GM23338 (cell line): ENCODE data around the gene DDX24. TPM values are rescaled to one million over a fixed set of nuclear protein-coding genes. Genes with fewer than 3 reads are reported as not detected.

Experiments used
- ATAC-seq: fragments of 200-7000 bp; cut with Tn5 transposase; 3 replicates; pipeline ENCODE4 v1.9.1; 2020
- DNase-seq: peaks from one replicate; pipeline ENCODE4 v3.0.0-alpha.2; 2015; ENCODE audit warnings: low spot score
- H2AFZ ChIP-seq: fragments of 200-600 bp; sonication (generic); 2 replicates; pipeline ENCODE4 v1.8.0; 2016; ENCODE audit warnings: antibody characterized with exemption, mild to moderate bottlenecking, moderate library complexity
- H3F3A ChIP-seq: fragments of 200-600 bp; sonication (generic); replicated peaks from 2 replicates; pipeline ENCODE4 v1.8.0; 2017; ENCODE audit warnings: antibody characterized with exemption, mixed run types, low read depth
- H3K27ac ChIP-seq: fragments of 200-600 bp; sonication (generic); 2 replicates; pipeline ENCODE4 v1.6.1; 2016; ENCODE audit warnings: low read depth
- H3K27me3 ChIP-seq: fragments of 200-600 bp; sonication (generic); 2 replicates; pipeline ENCODE4 v1.8.0; 2016; ENCODE audit warnings: mild to moderate bottlenecking, mixed run types, moderate library complexity; ENCODE audit not compliant: insufficient read depth
- H3K36me3 ChIP-seq: fragments of 200-600 bp; sonication (generic); 2 replicates; pipeline ENCODE4 v1.8.0; 2016; ENCODE audit warnings: mild to moderate bottlenecking; ENCODE audit not compliant: insufficient read depth
- H3K4me1 ChIP-seq: fragments of 200-600 bp; sonication (generic); 2 replicates; pipeline ENCODE4 v1.8.0; 2016; ENCODE audit warnings: mild to moderate bottlenecking, moderate library complexity; ENCODE audit not compliant: insufficient read depth
- H3K4me2 ChIP-seq: fragments of 200-600 bp; sonication (generic); 2 replicates; pipeline ENCODE4 v1.7.1; 2017; ENCODE audit warnings: mixed run types
- H3K4me3 ChIP-seq: fragments of 200-600 bp; sonication (generic); 2 replicates; pipeline ENCODE4 v1.6.1; 2016; ENCODE audit warnings: mixed run types
- H3K79me2 ChIP-seq: fragments of 200-600 bp; sonication (generic); replicated peaks from 2 replicates; pipeline ENCODE4 v1.8.0; 2017; ENCODE audit warnings: mild to moderate bottlenecking; ENCODE audit not compliant: insufficient read depth
- H3K9me2 ChIP-seq: fragments of 200-600 bp; sonication (generic); 2 replicates; pipeline ENCODE4 v1.8.0; 2017; ENCODE audit not compliant: insufficient read depth
- H4K20me1 ChIP-seq: fragments of 200-600 bp; sonication (generic); replicated peaks from 2 replicates; pipeline ENCODE4 v1.8.0; 2017; ENCODE audit warnings: mild to moderate bottlenecking; ENCODE audit not compliant: insufficient read depth
- H3K27ac Mint-ChIP-seq: 2 replicates; pipeline ENCODE4 v1.8.0; 2020; ENCODE audit warnings: inconsistent platforms, mild to moderate bottlenecking, moderate library complexity, mixed read lengths
- H3K27me3 Mint-ChIP-seq: 3 replicates; pipeline ENCODE4 v1.8.0; 2022; ENCODE audit warnings: low read depth, mild to moderate bottlenecking, moderate library complexity, mixed read lengths, inconsistent platforms; ENCODE audit not compliant: insufficient read depth, poor library complexity
- H3K36me3 Mint-ChIP-seq: 3 replicates; pipeline ENCODE4 v1.8.0; 2021; ENCODE audit warnings: low read depth, mild to moderate bottlenecking, inconsistent platforms, moderate library complexity, mixed read lengths
- H3K4me1 Mint-ChIP-seq: 3 replicates; pipeline ENCODE4 v1.8.0; 2020; ENCODE audit warnings: mild to moderate bottlenecking, inconsistent platforms, mixed read lengths
- H3K4me3 Mint-ChIP-seq: 3 replicates; pipeline ENCODE4 v1.8.0; 2021; ENCODE audit warnings: moderate library complexity, mild to moderate bottlenecking, inconsistent platforms, mixed read lengths
- H3K9me3 Mint-ChIP-seq: 3 replicates; pipeline ENCODE4 v1.8.0; 2020; ENCODE audit warnings: moderate library complexity, mild to moderate bottlenecking, inconsistent platforms, mixed read lengths
- CTCF ChIP-seq, 2 experiments: fragments of 200-600 bp in 1 of 2; sonication (generic) in 1 of 2; conservative IDR thresholded peaks; 2 replicates each; pipeline versions ENCODE4 v1.5.1 to v1.6.1; 2016 to 2017; ENCODE audit warnings: antibody characterized with exemption in 2 of 2, low read depth in 2 of 2, mild to moderate bottlenecking in 2 of 2, moderate library complexity in 1 of 2
- EZH2 ChIP-seq: fragments of 200-600 bp; sonication (generic); IDR thresholded peaks from one replicate; pipeline ENCODE4 v1.8.0; 2017; ENCODE audit warnings: antibody characterized with exemption, mild to moderate bottlenecking, low read depth; ENCODE audit not compliant: unreplicated experiment
- REST ChIP-seq: IDR thresholded peaks from one replicate; pipeline ENCODE4 v1.6.1; 2018; ENCODE audit warnings: antibody characterized with exemption; ENCODE audit not compliant: unreplicated experiment
- STAT1 ChIP-seq: IDR thresholded peaks from one replicate; pipeline ENCODE4 v1.6.1; 2016; ENCODE audit warnings: antibody characterized with exemption; ENCODE audit not compliant: unreplicated experiment
- ZNF114 ChIP-seq: fragments of 250-450 bp; sonication (Bioruptor Pico); IDR thresholded peaks from 2 replicates; pipeline ENCODE4 v1.5.0; 2020; ENCODE audit warnings: mild to moderate bottlenecking, moderate library complexity
- ZNF462 ChIP-seq: fragments of 250-450 bp; sonication (Bioruptor Pico); IDR thresholded peaks from 2 replicates; pipeline ENCODE4 v1.5.0; 2020; ENCODE audit warnings: mild to moderate bottlenecking, moderate library complexity
- polyA plus RNA-seq: library from polyadenylated mRNA; unstranded; fragments of >200 nt; fragmentation: Nextera tagmentation; extraction: Ambion mirVana; gene quantifications from 2 replicates; pipeline ENCODE4 v1.2.1, GENCODE V29; 2016
- total RNA-seq: library from RNA; depleted of rRNA; stranded (reverse); fragments of >200 nt; shearing (Covaris generic); gene quantifications from 2 replicates; pipeline ENCODE4 v1.2.3, GENCODE V29; 2014

DDX24 gene
- total and polyA plus RNA-seq, 2 experiments from 2014 or later = 150 to 265 TPM

GRCh38 chr14:94123296-94123695 is 42.3 kb upstream of the DDX24 start:
- Histone ChIP-seq H4K20me1 (no peaks in the 10 kb centered on the region), H3K36me3 (no peaks in the 10 kb centered on the region), H3K4me1 (0 out of 2 replicates have a peak, but pooled peaks cover under 1% of the 10 kb centered on the region), H3K79me2 (no peaks in the 10 kb centered on the region), H3K9me2 (peaks cover 4% of the 10 kb centered on the region; the same call in 1 of the 2 replicates), H3K4me3 (no peak overlapping the region), H2AFZ (no peak overlapping the region), H3F3A (no peaks in the 10 kb centered on the region), H3K4me2 (no peak overlapping the region), H3K27me3 (no peaks in the 10 kb centered on the region), H3K27ac (no peak overlapping the region)
- TF ChIP-seq STAT1 (no peak), EZH2 (no peak), CTCF (conservative IDR thresholded peaks at IDR 0.05; ENCODE audit: low read depth in 2 of 2) (no peak), ZNF114 (no peak), REST (no peak), ZNF462 (CRISPR knock-in tag) (no peak)
- ATAC-seq (no peak), DNase-seq (no peak)
- peaks cover 17% of the 10 kb centered on the region; the same call in 2 of the 3 replicates for H3K9me3 Mint-ChIP-seq
- no peak overlapping the region for H3K27ac Mint-ChIP-seq
- no peaks in the 10 kb centered on the region; the same call in 2 of the 3 replicates for H3K36me3 Mint-ChIP-seq
- H3K4me3 Mint-ChIP-seq = no peak overlapping the region
- H3K4me1 Mint-ChIP-seq = no peaks in the 10 kb centered on the region; the same call in 2 of the 3 replicates
- peaks cover 3% of the 10 kb centered on the region for H3K27me3 Mint-ChIP-seq
